Activated CD8-positive, alpha-beta memory T cell treated with anti-CD3 and anti-CD28 coated beads, Interleukin-2, amount 10 ng/mL, durations not matched to agents 7 days and 5 days (primary cell): ENCODE results near the gene ZSCAN20. TPM values are rescaled to one million over a fixed set of nuclear protein-coding genes. Genes with fewer than 3 reads are reported as not detected.

Experiments used
- ATAC-seq: fragments of 150-1000 bp; cut with Tn5 transposase; one replicate; pipeline ENCODE4 v1.10.0; 2021; ENCODE audit warnings: moderate library complexity
- CTCF ChIA-PET: fragments of 350-600 bp; sonication (Branson Sonifier 250); formaldehyde crosslinking; loops from one replicate; lab custom pipeline; 2021; ENCODE audit warnings: antibody characterized with exemption; lab: Charles Lee
- DNase-seq: peaks from one replicate; pipeline ENCODE4 v3.0.0-alpha.2; 2020
- H3K27ac Mint-ChIP-seq: one replicate; pipeline ENCODE4 v1.8.0; 2021; ENCODE audit warnings: mild to moderate bottlenecking, mixed read lengths
- H3K27me3 Mint-ChIP-seq: one replicate; pipeline ENCODE4 v1.8.0; 2021; ENCODE audit warnings: mixed read lengths
- H3K36me3 Mint-ChIP-seq: one replicate; pipeline ENCODE4 v1.8.0; 2021; ENCODE audit warnings: mild to moderate bottlenecking, mixed read lengths
- H3K4me1 Mint-ChIP-seq: one replicate; pipeline ENCODE4 v1.8.0; 2021; ENCODE audit warnings: mixed read lengths
- H3K4me3 Mint-ChIP-seq: one replicate; pipeline ENCODE4 v1.8.0; 2021; ENCODE audit warnings: mild to moderate bottlenecking, moderate library complexity, mixed read lengths
- H3K9me3 Mint-ChIP-seq: one replicate; pipeline ENCODE4 v1.8.0; 2022; ENCODE audit warnings: low read depth, mixed read lengths
- total RNA-seq, 2 experiments: library from RNA; stranded (reverse); gene quantifications; one replicate each; pipeline ENCODE4 v1.2.3, GENCODE V29; 2021

The ZSCAN20 gene
- total RNA-seq, 2 experiments from 2014 or later, result 3.3 to 4.0 TPM

DNA sequence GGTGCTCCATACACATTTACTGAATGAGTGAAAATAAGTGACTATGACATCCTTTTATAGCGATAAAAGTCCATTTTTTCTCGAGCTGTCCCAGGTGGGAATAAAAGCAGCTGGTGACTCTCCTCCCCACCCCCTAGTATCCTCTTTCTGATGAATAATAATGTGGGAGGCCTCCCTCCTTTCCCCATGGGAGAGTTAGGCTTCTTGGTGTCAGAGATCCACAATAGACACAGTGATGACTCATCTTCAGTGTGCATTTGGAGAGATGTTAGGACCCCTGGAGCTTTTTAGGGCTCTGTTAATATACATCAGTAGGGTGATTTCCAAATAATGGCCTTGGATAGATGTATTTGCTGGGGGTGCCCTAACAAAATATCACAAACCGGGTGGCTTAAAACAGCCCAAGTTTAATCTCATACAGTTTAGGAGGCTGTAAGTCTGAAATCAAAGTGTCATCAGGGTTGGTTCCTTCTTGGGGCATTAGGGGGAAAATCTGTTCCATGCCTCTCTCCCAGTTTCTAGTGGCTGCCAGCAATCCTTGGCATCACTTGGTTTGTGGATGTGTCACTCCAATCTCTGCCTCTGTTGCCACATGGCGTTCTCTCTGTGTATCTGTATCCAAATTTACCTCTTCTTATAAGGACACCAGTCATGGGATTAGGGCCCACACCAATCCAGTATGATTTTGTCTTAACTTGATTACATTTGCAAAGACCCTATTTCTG, 37.2 kb upstream of the ZSCAN20 start:
- Mint-ChIP-seq H3K27me3 (peaks cover 72% of the 10 kb centered on the region), H3K27ac (no peak overlapping the region), H3K4me1 (peaks cover 5% of the 10 kb centered on the region), H3K4me3 (no peak overlapping the region), H3K36me3 (no peaks in the 10 kb centered on the region), H3K9me3 (no peaks in the 10 kb centered on the region)
- CTCF ChIA-PET, result no interaction called here
- ATAC-seq, result no peak
- no peak for DNase-seq

DNA sequence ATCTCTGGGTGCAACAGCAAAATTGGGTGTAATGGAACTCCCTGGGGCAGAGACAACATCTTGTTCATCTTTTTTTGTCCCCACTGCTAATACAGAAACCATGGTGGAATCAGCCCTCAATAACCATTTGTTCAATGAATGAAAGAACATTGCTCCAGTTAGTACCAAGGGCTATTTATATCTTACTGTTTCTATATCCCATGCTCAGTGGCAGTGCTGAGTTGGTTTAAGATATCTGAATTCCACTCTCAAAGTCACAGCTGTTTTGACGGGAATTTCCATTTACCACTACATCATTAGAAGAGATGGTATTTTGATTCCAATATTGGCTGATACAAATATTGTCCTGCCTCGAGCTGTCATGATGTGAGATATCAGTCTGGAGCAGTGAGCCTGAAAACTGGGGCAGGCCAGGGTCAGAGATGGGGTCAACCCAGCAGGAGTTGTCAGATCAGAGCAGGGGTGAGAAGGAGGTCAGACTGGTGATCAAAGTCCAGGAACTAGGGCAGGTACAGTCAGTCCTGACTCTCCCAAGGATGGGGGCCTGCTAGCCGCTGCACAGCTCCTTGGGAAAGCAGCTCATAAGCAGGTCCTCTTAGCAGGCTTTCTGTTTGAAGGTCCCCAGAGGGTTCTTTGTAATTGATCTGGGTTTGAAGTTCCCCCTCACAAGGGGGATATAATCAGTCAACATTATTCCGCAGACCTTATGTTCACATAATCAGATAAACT, 35.7 kb upstream of the ZSCAN20 start:
- ATAC-seq (no peak), DNase-seq (no peak)
- peaks cover 79% of the 10 kb centered on the region for H3K27me3 Mint-ChIP-seq
- H3K4me1 Mint-ChIP-seq, result peaks cover 3% of the 10 kb centered on the region
- CTCF ChIA-PET, result interaction anchor here (1.2 kb wide), 1 partner anchor 37 kb away, joined by 3 read pairs; no protein-coding TSS in a partner anchor
- no peaks in the 10 kb centered on the region for H3K9me3 Mint-ChIP-seq
- no peaks in the 10 kb centered on the region for H3K36me3 Mint-ChIP-seq
- H3K4me3 Mint-ChIP-seq, result no peak overlapping the region
- no peak overlapping the region for H3K27ac Mint-ChIP-seq

- H3K4me1 Mint-ChIP-seq, result peaks cover 9% of the 10 kb centered on the region
- H3K9me3 Mint-ChIP-seq, result no peaks in the 10 kb centered on the region
- H3K27me3 Mint-ChIP-seq, result peaks cover 83% of the 10 kb centered on the region
- no peaks in the 10 kb centered on the region for H3K36me3 Mint-ChIP-seq
- CTCF ChIA-PET, result interaction anchor here (0.8 kb wide), 1 partner anchor 32 kb away, joined by 3 read pairs; no protein-coding TSS in a partner anchor
- H3K27ac Mint-ChIP-seq, result no peak overlapping the region
- H3K4me3 Mint-ChIP-seq, result no peak overlapping the region
- DNase-seq (peak; percentile 19), ATAC-seq (no peak)
Observed at GRCh38 chr1:33438364-33439160, 33.9 kb upstream of the ZSCAN20 start.

DNA sequence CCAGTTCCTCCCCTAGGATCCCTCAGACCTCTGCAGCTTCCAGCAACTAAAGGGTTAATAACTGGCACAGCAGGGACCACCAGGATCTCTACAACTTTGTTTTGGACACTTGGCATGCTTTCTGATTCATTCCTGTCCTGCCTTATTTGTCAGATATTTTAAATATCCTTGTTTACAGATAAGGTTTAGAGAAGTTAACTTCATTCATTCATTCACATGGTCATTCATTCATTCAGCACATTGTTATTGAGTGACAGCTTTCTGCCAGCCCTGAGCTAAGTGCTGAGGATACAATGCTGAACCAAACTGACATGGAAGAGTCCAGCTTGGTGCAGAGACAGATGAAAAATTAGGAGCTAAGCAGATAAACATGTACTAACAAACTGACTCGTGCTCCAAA, 32.8 kb upstream of the ZSCAN20 start:
- DNase-seq, result no peak
- Mint-ChIP-seq H3K9me3 (no peaks in the 10 kb centered on the region), H3K4me3 (no peak overlapping the region), H3K36me3 (no peaks in the 10 kb centered on the region), H3K27ac (no peak overlapping the region), H3K27me3 (peaks cover 76% of the 10 kb centered on the region), H3K4me1 (peaks cover 6% of the 10 kb centered on the region)
- ATAC-seq, result no peak
- CTCF ChIA-PET, result interaction anchor here (1.2 to 1.3 kb wide), 2 partner anchors 15 to 31 kb away, joined by 3 to 5 read pairs; no protein-coding TSS in a partner anchor

DNA sequence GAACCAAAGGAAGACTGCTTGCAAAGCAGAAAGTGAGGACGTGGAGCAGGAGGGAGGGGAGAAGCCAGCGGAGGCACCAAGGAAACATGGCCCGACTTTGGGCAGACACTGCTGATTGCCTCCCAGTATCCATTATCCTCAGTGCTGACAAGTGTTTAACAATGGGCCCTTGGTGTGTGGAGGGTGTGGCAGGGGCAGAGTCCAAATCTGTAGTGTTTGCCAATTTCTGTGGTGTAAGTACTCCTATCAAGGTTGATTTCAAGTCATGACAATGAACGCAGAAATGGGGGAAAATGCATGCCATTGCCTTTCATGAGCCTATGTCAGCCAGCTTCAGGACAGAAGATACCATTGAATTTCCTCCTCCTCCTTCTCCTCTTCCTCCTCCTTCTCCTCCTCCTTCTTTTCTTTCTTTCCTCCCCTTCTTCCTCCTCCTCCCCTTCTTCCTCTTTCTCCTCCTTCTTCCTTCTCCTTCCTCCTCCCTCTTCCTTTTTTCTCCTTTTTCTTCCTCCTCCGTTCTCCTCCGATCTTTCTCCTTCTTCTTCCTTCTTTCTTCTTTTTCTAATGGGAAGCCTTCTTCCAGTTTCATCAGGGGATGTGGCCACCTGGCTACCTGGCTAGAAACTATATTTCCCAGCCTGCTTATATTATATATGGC, 31.2 kb upstream of the ZSCAN20 start:
- Mint-ChIP-seq H3K36me3 (peaks cover under 1% of the 10 kb centered on the region), H3K27me3 (peaks cover 64% of the 10 kb centered on the region), H3K9me3 (no peaks in the 10 kb centered on the region), H3K4me1 (peaks cover 21% of the 10 kb centered on the region), H3K4me3 (no peak overlapping the region), H3K27ac (no peak overlapping the region)
- CTCF ChIA-PET, result no interaction called here
- no peak for ATAC-seq
- DNase-seq, result no peak

- H3K4me3 Mint-ChIP-seq, result no peak overlapping the region
- H3K27me3 Mint-ChIP-seq, result peaks cover 57% of the 10 kb centered on the region
- DNase-seq (no peak), ATAC-seq (no peak)
- peaks cover 30% of the 10 kb centered on the region for H3K4me1 Mint-ChIP-seq
- CTCF ChIA-PET, result no interaction called here
- H3K9me3 Mint-ChIP-seq, result no peaks in the 10 kb centered on the region
- no peak overlapping the region for H3K27ac Mint-ChIP-seq
- H3K36me3 Mint-ChIP-seq, result peaks cover 5% of the 10 kb centered on the region
Observed at GRCh38 chr1:33442141-33442540, 30.3 kb upstream of the ZSCAN20 start.

GRCh38 chr1:33443080-33443704, 29.3 kb upstream of the ZSCAN20 start:
- DNase-seq, result no peak
- CTCF ChIA-PET, result interaction anchor here (0.5 kb wide), 1 partner anchor 44 kb away, joined by 3 read pairs; no protein-coding TSS in a partner anchor
- Mint-ChIP-seq H3K4me3 (no peak overlapping the region), H3K9me3 (no peaks in the 10 kb centered on the region), H3K4me1 (peaks cover 35% of the 10 kb centered on the region), H3K27me3 (peaks cover 55% of the 10 kb centered on the region), H3K27ac (no peak overlapping the region), H3K36me3 (peaks cover 5% of the 10 kb centered on the region)
- no peak for ATAC-seq

GRCh38 chr1:33443705-33444180, 28.7 kb upstream of the ZSCAN20 start:
- peaks cover 55% of the 10 kb centered on the region for H3K27me3 Mint-ChIP-seq
- DNase-seq, result no peak
- H3K36me3 Mint-ChIP-seq, result peaks cover 5% of the 10 kb centered on the region
- ATAC-seq, result no peak
- H3K4me3 Mint-ChIP-seq, result no peak overlapping the region
- no peaks in the 10 kb centered on the region for H3K9me3 Mint-ChIP-seq
- H3K27ac Mint-ChIP-seq, result no peak overlapping the region
- CTCF ChIA-PET, result interaction anchor here (1.3 kb wide), 1 partner anchor 148 kb away, joined by 3 read pairs; no protein-coding TSS in a partner anchor
- peaks cover 35% of the 10 kb centered on the region for H3K4me1 Mint-ChIP-seq

- H3K4me1 Mint-ChIP-seq, result peaks cover 35% of the 10 kb centered on the region
- H3K9me3 Mint-ChIP-seq, result no peaks in the 10 kb centered on the region
- peaks cover 53% of the 10 kb centered on the region for H3K27me3 Mint-ChIP-seq
- ATAC-seq, result no peak
- H3K27ac Mint-ChIP-seq, result no peak overlapping the region
- no peak for DNase-seq
- H3K36me3 Mint-ChIP-seq, result peaks cover 5% of the 10 kb centered on the region
- no peak overlapping the region for H3K4me3 Mint-ChIP-seq
- CTCF ChIA-PET, result interaction anchor here (1.2 to 3.2 kb wide), 3 partner anchors 11 to 149 kb away, joined by 3 to 19 read pairs (median 3); no protein-coding TSS in a partner anchor
Observed at GRCh38 chr1:33445108-33445507, 27.3 kb upstream of the ZSCAN20 start.

DNA sequence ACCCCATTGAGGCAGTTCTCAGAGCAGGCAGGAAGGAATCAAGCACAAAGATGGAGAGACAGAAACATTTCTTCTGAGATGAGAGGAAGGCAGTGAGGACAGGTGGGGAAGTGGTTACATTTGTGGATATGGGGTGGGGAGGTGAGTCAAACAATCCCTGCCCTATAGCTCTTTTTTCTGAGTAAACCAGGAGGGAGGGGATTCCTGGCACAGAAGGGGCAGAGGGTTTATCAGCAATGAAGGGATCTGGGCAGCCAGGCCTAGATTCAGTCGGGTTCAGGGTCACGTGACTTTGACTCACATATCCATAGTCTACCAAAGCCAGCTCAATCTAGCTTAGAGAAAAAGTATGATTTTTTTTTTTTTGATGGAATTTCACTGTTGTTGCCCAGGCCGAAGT, 25.9 kb upstream of the ZSCAN20 start:
- DNase-seq (peak; percentile 70), ATAC-seq (peak; percentile 78)
- Mint-ChIP-seq H3K27me3 (peaks cover 56% of the 10 kb centered on the region), H3K36me3 (peaks cover 5% of the 10 kb centered on the region), H3K9me3 (no peaks in the 10 kb centered on the region), H3K27ac (peak overlapping the region; percentile 49), H3K4me1 (peaks cover 35% of the 10 kb centered on the region), H3K4me3 (no peak overlapping the region)
- CTCF ChIA-PET, result interaction anchor here (1.4 to 3.2 kb wide), 2 partner anchors 9 to 151 kb away, joined by 4 to 19 read pairs; no protein-coding TSS in a partner anchor

DNA sequence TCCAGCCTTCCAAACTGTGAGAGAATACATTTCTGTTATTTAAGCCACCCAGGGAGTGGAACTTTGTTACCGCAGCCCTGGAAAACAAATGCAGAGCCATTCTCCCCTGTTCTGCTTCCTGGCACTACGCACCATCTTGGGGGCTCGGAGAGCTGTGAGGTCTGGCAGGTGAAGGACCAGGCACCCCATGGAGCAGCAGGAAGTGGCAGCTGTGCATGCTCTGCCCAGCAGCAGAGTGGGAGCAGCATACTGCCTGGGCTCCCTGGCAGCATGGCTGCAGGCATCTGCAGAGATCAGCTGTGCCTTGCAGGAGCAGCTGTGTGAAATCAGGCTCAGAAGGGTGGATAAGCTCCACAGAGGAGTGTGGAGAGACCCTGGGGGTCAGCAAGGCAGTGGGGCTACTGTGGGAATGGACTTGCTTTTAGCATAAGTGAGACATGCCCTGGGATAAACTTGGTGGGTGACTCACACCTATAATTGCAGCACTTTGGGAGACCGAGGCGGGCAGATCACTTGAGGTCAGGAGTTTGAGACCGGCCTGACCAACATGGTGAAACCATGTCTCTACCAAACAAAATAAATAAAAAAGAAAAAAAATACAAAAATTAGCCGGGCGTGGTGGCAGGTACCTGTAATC, 17.7 kb upstream of the ZSCAN20 start:
- Mint-ChIP-seq H3K36me3 (no peaks in the 10 kb centered on the region), H3K27me3 (peaks cover 46% of the 10 kb centered on the region), H3K9me3 (no peaks in the 10 kb centered on the region), H3K4me1 (peaks cover 7% of the 10 kb centered on the region), H3K4me3 (no peak overlapping the region), H3K27ac (no peak overlapping the region)
- CTCF ChIA-PET, result interaction anchor here (0.7 to 3.5 kb wide), 9 partner anchors 8 to 197 kb away, joined by 3 to 22 read pairs (median 4); no protein-coding TSS in a partner anchor
- ATAC-seq, result no peak
- no peak for DNase-seq
